Peyer's patch (tissue), 4 donors: ENCODE results near the gene PLCXD3.

Source experiments
- POLR2A ChIP-seq, 2 donors: fragments of 450-650 bp; IDR thresholded peaks; one replicate each; pipeline ENCODE4 v1.5.1; 2017; ENCODE audit warnings: antibody characterized with exemption in 2 of 2, mild to moderate bottlenecking in 2 of 2, moderate library complexity in 2 of 2
- TF ChIP-seq, protein P1 (sequence below), 6 experiments: fragments of 450-650 bp in 4 of 6; fragments of 200-600 bp in 2 of 6; sonication (generic) in 1 of 6; IDR thresholded peaks; one replicate each; pipeline ENCODE4 v1.5.1; 2017 to 2019; ENCODE audit warnings: antibody characterized with exemption in 6 of 6, mild to moderate bottlenecking in 3 of 6, moderate library complexity in 1 of 6

DNA sequence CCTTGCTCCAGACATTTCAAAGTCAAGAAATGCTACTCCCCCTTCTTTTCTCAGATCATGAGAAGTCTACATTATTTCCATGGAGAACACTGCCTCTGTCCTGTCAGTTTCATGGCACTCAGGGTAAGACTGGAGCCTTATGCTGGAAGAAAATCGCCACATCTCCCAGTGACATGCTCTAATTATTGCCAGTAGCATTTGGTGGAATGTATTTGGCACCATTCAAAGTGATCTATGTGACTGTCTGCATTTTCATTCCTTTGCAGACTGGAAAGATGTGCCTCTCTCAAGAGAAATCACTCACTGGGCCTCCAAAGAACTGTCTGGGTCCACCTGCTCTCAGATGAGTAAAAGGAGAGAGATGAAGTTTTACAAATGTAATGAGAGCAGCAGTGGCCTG, 840 bp upstream of the PLCXD3 start:
- TF ChIP-seq, protein P1, sequence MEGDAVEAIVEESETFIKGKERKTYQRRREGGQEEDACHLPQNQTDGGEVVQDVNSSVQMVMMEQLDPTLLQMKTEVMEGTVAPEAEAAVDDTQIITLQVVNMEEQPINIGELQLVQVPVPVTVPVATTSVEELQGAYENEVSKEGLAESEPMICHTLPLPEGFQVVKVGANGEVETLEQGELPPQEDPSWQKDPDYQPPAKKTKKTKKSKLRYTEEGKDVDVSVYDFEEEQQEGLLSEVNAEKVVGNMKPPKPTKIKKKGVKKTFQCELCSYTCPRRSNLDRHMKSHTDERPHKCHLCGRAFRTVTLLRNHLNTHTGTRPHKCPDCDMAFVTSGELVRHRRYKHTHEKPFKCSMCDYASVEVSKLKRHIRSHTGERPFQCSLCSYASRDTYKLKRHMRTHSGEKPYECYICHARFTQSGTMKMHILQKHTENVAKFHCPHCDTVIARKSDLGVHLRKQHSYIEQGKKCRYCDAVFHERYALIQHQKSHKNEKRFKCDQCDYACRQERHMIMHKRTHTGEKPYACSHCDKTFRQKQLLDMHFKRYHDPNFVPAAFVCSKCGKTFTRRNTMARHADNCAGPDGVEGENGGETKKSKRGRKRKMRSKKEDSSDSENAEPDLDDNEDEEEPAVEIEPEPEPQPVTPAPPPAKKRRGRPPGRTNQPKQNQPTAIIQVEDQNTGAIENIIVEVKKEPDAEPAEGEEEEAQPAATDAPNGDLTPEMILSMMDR (IDR thresholded peaks at IDR 0.05): no peak
- TF ChIP-seq POLR2A (IDR thresholded peaks at IDR 0.05): no peak
